Aorta (tissue), 5 donors: ENCODE measurements around the gene ACSM2A. TPM values are rescaled to one million over a fixed set of nuclear protein-coding genes. Genes with fewer than 3 reads are reported as not detected.
"Not testable (repeated sequence)": the region's sequence is repeated elsewhere in the genome, so short reads cannot be mapped to it uniquely, and the experiment has no call there.

Experiments used
- ATAC-seq: fragments of 200-7000 bp; cut with Tn5 transposase; one replicate; pipeline ENCODE4 v1.9.1; 2022; ENCODE audit warnings: moderate library complexity; ENCODE audit not compliant: low FRiP score
- DNase-seq, 2 donors: peaks; one replicate each; pipeline ENCODE4 v3.0.0-alpha.2; 2020
- H3K27ac ChIP-seq, 2 donors: one replicate each; pipeline ENCODE4 v1.5.1; 2013; ENCODE audit warnings: low read length in 2 of 2, mild to moderate bottlenecking in 2 of 2, moderate library complexity in 2 of 2, control low read depth in 1 of 2, inconsistent platforms in 1 of 2, low read depth in 1 of 2
- H3K27me3 ChIP-seq, 2 donors: one replicate each; pipeline ENCODE4 v1.6.1; 2013; ENCODE audit warnings: control low read depth in 1 of 2, low read length in 1 of 2, mild to moderate bottlenecking in 1 of 2, moderate library complexity in 1 of 2; ENCODE audit not compliant: insufficient read depth in 2 of 2, control insufficient read depth in 1 of 2
- H3K36me3 ChIP-seq, 2 donors: one replicate each; pipeline ENCODE4 v1.6.1; 2013; ENCODE audit warnings: control low read depth in 1 of 2, low read length in 1 of 2, mild to moderate bottlenecking in 1 of 2; ENCODE audit not compliant: insufficient read depth in 2 of 2, control insufficient read depth in 1 of 2
- H3K4me1 ChIP-seq, 2 donors: one replicate each; pipeline ENCODE4 v1.6.1; 2013; ENCODE audit warnings: low read length in 2 of 2, control low read depth in 1 of 2, mild to moderate bottlenecking in 1 of 2, moderate library complexity in 1 of 2; ENCODE audit not compliant: insufficient read depth in 2 of 2, control insufficient read depth in 1 of 2
- H3K4me3 ChIP-seq, 2 donors: one replicate each; pipeline ENCODE4 v1.5.1; 2013; ENCODE audit warnings: low read length in 2 of 2, control low read depth in 1 of 2, mild to moderate bottlenecking in 1 of 2
- H3K9me3 ChIP-seq: one replicate; pipeline ENCODE4 v1.6.1; 2013; ENCODE audit warnings: mild to moderate bottlenecking, low read length; ENCODE audit not compliant: control insufficient read depth
- WGBS, 2 donors: extraction: QIAGEN DNeasy Blood & Tissue Kit; methylation state at CpG; one replicate each; pipeline ENCODE4 v1.1.7; 2013; 5-methylcytosine and 5-hydroxymethylcytosine counted together
- intact Hi-C, 2 donors: fragments of 100-400 bp; cut with DNase I; formaldehyde crosslinking; loops; one replicate each; pipeline versions ENCODE4 v1.14.2 to v1.15.0; 2022
- polyA plus RNA-seq, 2 donors: library from polyadenylated mRNA; stranded (reverse); fragments of 200-250 nt; gene quantifications; one replicate each; pipeline ENCODE4 v1.2.3, GENCODE V29; 2013
- total RNA-seq, 2 donors: library from RNA; stranded (reverse); fragmentation: NEBNext Ultra II Directional; extraction: Animal tissue kit (Norgen Biotek cat#: 25700); gene quantifications; one replicate each; pipeline ENCODE4 v1.2.1, GENCODE V29; 2021
- donor health status: healthy with polysubstance abuse.
- donor health status: Bipolar disorder and iron deficiency.
- donor health status: DM: no; HTN: no; CAD: no.
- donor health status: DM: no; HTN: no; CAD: no.
- donor health status: DM: yes; HTN: yes; CAD: no.

ACSM2A gene
- total and polyA plus RNA-seq, 4 donors, result not detected

GRCh38 chr16:20441191-20441590 is 10.1 kb upstream of the ACSM2A start:
- 6 to 28% methylated on average over 3 of the region's 3 CpGs for WGBS, 2 donors
- Histone ChIP-seq H3K4me1 (peaks cover 0 to 2% of the 10 kb centered on the region in 2 donors), H3K4me3 (no peak overlapping the region), H3K36me3 (no peaks in the 10 kb centered on the region), H3K27ac (peak overlapping the region in 1 of 2 donors; percentile 57), H3K27me3 (no peaks in the 10 kb centered on the region), H3K9me3 (no peaks in the 10 kb centered on the region)
- intact Hi-C loops, result no loop called here
- ATAC-seq (no peak), DNase-seq (no peak)

GRCh38 chr16:20441859-20442258 is 9.5 kb upstream of the ACSM2A start:
- H3K27me3 ChIP-seq, H3K4me1 ChIP-seq, H3K9me3 ChIP-seq, H3K36me3 ChIP-seq, intact Hi-C loops, ATAC-seq, H3K4me3 ChIP-seq, DNase-seq, H3K27ac ChIP-seq: not testable (repeated sequence)
- 86 to 94% methylated on average over 2 of the region's 4 CpGs for WGBS, 2 donors

GRCh38 chr16:20446652-20447393 is 4.5 kb upstream of the ACSM2A start:
- H3K27ac ChIP-seq, H3K9me3 ChIP-seq, ATAC-seq, H3K36me3 ChIP-seq, intact Hi-C loops, H3K27me3 ChIP-seq, H3K4me3 ChIP-seq, DNase-seq, H3K4me1 ChIP-seq: not testable (repeated sequence)
- no CpG with 5 or more reads among the region's 3 CpGs for WGBS, 2 donors

- H3K4me1 ChIP-seq, H3K9me3 ChIP-seq, intact Hi-C loops, H3K27ac ChIP-seq, H3K27me3 ChIP-seq, DNase-seq, H3K36me3 ChIP-seq, ATAC-seq, H3K4me3 ChIP-seq: not testable (repeated sequence)
- WGBS, 2 donors, result 65 to 71% methylated on average over 5 of the region's 5 CpGs
Observed at GRCh38 chr16:20453633-20454032, 2.3 kb downstream of the ACSM2A start.

GRCh38 chr16:20459227-20459626 is 7.9 kb downstream of the ACSM2A start:
- H3K36me3 ChIP-seq, DNase-seq, intact Hi-C loops, H3K27me3 ChIP-seq, H3K4me1 ChIP-seq, H3K9me3 ChIP-seq, ATAC-seq, H3K4me3 ChIP-seq, H3K27ac ChIP-seq: not testable (repeated sequence)
- WGBS, 2 donors, result 90 to 95% methylated on average over 2 of the region's 2 CpGs

GRCh38 chr16:20460313-20460712 is 9.0 kb downstream of the ACSM2A start:
- H3K36me3 ChIP-seq, H3K27ac ChIP-seq, DNase-seq, H3K27me3 ChIP-seq, intact Hi-C loops, ATAC-seq, H3K4me1 ChIP-seq, H3K4me3 ChIP-seq, H3K9me3 ChIP-seq: not testable (repeated sequence)
- 50 to 87% methylated on average over 3 of the region's 4 CpGs for WGBS, 2 donors

GRCh38 chr16:20468954-20469353 is 17.6 kb downstream of the ACSM2A start:
- H3K36me3 ChIP-seq, H3K4me1 ChIP-seq, ATAC-seq, intact Hi-C loops, H3K4me3 ChIP-seq, DNase-seq, H3K9me3 ChIP-seq, H3K27me3 ChIP-seq, H3K27ac ChIP-seq: not testable (repeated sequence)

- intact Hi-C loops, H3K36me3 ChIP-seq, DNase-seq, H3K4me1 ChIP-seq, H3K27me3 ChIP-seq, H3K9me3 ChIP-seq, H3K27ac ChIP-seq, H3K4me3 ChIP-seq, ATAC-seq: not testable (repeated sequence)
- WGBS, 2 donors, result 92 to 95% methylated on average over 2 of the region's 2 CpGs
Observed at GRCh38 chr16:20469930-20470329, 18.6 kb downstream of the ACSM2A start.

- H3K4me1 ChIP-seq, intact Hi-C loops, DNase-seq, H3K27ac ChIP-seq, H3K27me3 ChIP-seq, H3K9me3 ChIP-seq, ATAC-seq, H3K36me3 ChIP-seq, H3K4me3 ChIP-seq: not testable (repeated sequence)
- 70 to 82% methylated on average over 1 of the region's 1 CpG for WGBS, 2 donors
Observed at GRCh38 chr16:20470732-20471131, 19.4 kb downstream of the ACSM2A start.
